Activated CD4-positive, alpha-beta memory T cell treated with anti-CD3 and anti-CD28 coated beads for 36 hours (primary cell): Measurements from ENCODE around the gene USO1. TPM values are rescaled to one million over a fixed set of nuclear protein-coding genes. Genes with fewer than 3 reads are reported as not detected.
"Not testable (repeated sequence)": the region's sequence is repeated elsewhere in the genome, so short reads cannot be mapped to it uniquely, and the experiment has no call there.

ENCODE experiments used
- CTCF ChIA-PET: fragments of 350-600 bp; sonication (Branson Sonifier 250); formaldehyde crosslinking; loops from one replicate; lab custom pipeline; 2021; ENCODE audit warnings: antibody characterized with exemption, inconsistent platforms; lab: Charles Lee
- POLR2A ChIA-PET: fragments of 350-600 bp; sonication (Branson Sonifier 250); formaldehyde crosslinking; loops from one replicate; lab custom pipeline; 2021; ENCODE audit warnings: antibody characterized with exemption; lab: Charles Lee
- DNase-seq: peaks from one replicate; pipeline ENCODE4 v3.0.0-alpha.2; 2020
- H3K27ac Mint-ChIP-seq: one replicate; pipeline ENCODE4 v1.8.0; 2021; ENCODE audit warnings: mixed read lengths
- H3K27me3 Mint-ChIP-seq: one replicate; pipeline ENCODE4 v1.8.0; 2021; ENCODE audit warnings: mixed read lengths
- H3K36me3 Mint-ChIP-seq: one replicate; pipeline ENCODE4 v1.8.0; 2021; ENCODE audit warnings: mixed read lengths
- H3K4me1 Mint-ChIP-seq: one replicate; pipeline ENCODE4 v1.8.0; 2021; ENCODE audit warnings: low read depth, mixed read lengths
- H3K4me3 Mint-ChIP-seq: one replicate; pipeline ENCODE4 v1.8.0; 2021; ENCODE audit warnings: mild to moderate bottlenecking, mixed read lengths
- H3K9me3 Mint-ChIP-seq: one replicate; pipeline ENCODE4 v1.8.0; 2021; ENCODE audit warnings: mixed read lengths
- intact Hi-C: fragments of 100-400 bp; cut with micrococcal nuclease; formaldehyde crosslinking; loops from one replicate; pipeline ENCODE4 v1.15.1; 2023
- total RNA-seq, 2 experiments: library from RNA; stranded (reverse); gene quantifications; one replicate each; pipeline ENCODE4 v1.2.3, GENCODE V29; 2021

The USO1 gene
- total RNA-seq, 2 experiments from 2014 or later, result 57.3 to 59.0 TPM

DNA sequence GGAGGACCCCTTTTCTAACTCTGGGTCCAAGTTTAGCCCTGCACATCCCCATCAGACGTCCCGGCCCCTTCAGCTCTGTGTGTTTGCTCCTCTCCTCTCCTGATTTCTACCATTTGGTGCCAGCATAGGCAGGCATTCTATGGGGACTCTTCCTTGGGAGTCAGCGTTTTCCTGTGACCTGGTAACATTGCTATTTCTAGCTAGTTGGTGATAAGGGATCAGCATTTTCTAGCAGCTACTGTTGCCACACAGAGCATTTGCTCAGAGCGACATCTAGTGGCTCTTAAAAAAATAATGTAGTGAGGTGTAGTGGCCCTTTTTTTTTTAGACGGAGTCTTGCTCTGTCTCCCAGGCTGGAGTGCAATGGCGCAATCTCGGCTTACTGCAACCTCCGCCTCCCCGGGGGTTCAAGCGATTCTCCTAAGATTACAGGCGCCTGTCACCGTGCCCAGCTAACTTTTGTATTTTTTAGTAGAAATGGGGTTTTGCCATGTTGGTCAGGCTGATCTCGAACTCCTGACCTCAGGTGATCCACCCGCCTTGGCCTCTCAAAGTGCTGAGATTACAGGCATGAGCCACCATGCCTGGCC lies 123.9 kb downstream of the USO1 start:
- intact Hi-C loops, result loop anchor here (2.0 to 5.0 kb wide), 4 partner anchors 69 to 211 kb away; partner anchors contain the start of gene G3BP2
- peak; percentile 40 for DNase-seq
- not testable (repeated sequence) for H3K27me3 Mint-ChIP-seq, H3K36me3 Mint-ChIP-seq, H3K27ac Mint-ChIP-seq, H3K9me3 Mint-ChIP-seq, H3K4me3 Mint-ChIP-seq
- CTCF ChIA-PET, result interaction anchor here (0.6 to 1.5 kb wide), 29 partner anchors 10 to 976 kb away, joined by 3 to 13 read pairs (median 3); partner anchors contain the start of gene USO1
- H3K4me1 Mint-ChIP-seq, result peaks cover 14% of the 10 kb centered on the region
- POLR2A ChIA-PET, result interaction anchor here (1.0 kb wide), 2 partner anchors 124 to 125 kb away, joined by 3 to 6 read pairs; partner anchors contain the start of gene USO1

DNA sequence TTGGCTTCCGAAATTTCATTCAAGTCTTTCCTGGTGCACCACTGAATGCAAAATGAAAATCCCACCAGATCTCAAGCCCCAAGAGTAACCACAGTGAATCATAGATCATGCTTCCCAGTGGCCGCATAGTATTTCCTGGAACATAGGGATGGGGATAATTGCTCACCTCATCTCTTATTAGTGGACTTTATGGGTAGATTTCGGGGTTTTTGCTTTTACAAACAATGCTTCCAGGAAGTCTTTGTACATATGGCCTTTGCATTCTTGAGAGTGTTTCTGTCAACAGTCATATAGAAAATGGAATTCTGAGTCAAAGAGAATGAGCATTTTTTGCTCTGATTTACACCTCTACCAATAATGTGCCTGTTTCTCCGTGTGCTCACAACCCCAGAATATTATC lies 124.5 kb downstream of the USO1 start:
- Mint-ChIP-seq H3K4me1 (peaks cover 14% of the 10 kb centered on the region), H3K27me3 (peaks cover 7% of the 10 kb centered on the region), H3K36me3 (no peaks in the 10 kb centered on the region), H3K9me3 (no peaks in the 10 kb centered on the region), H3K4me3 (no peak overlapping the region), H3K27ac (peak overlapping the region; percentile 42)
- DNase-seq, result no peak
- intact Hi-C loops, result loop anchor here (1.0 to 5.0 kb wide), 6 partner anchors 28 to 210 kb away; partner anchors contain the start of genes G3BP2 and USO1
- ChIA-PET CTCF (interaction anchor here (1.0 to 1.4 kb wide), 6 partner anchors 38 to 265 kb away, joined by 3 to 6 read pairs (median 4); no protein-coding TSS in a partner anchor), POLR2A (no interaction called here)

DNA sequence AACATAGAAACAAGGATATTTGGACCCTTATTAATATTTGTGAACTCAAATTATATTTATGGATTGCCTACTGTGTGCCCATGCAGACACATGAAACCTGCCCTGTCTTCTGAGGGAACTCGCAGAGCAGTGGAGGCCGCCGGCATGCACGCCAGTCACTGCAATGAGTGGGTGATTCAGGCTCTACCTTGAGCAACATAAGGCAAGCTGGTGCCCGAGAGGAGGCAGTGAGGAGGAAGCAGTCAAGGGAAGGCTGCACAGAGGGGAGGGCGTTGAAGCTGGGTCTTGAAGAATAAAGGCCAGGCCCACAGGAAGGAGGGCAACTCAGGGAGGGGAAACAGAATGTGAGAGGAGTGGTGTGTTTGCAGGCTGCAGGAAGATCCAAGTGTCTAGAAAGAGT lies 125.1 kb downstream of the USO1 start:
- Mint-ChIP-seq H3K9me3 (no peaks in the 10 kb centered on the region), H3K36me3 (no peaks in the 10 kb centered on the region), H3K4me1 (peaks cover 14% of the 10 kb centered on the region), H3K27ac (no peak overlapping the region), H3K27me3 (peaks cover 7% of the 10 kb centered on the region), H3K4me3 (no peak overlapping the region)
- ChIA-PET CTCF (interaction anchor here (1.1 kb wide), 1 partner anchor 272 kb away, joined by 3 read pairs; no protein-coding TSS in a partner anchor), POLR2A (interaction anchor here (0.5 kb wide), 1 partner anchor 983 kb away, joined by 3 read pairs; no protein-coding TSS in a partner anchor)
- DNase-seq, result peak; percentile 12
- intact Hi-C loops, result loop anchor here (1.0 to 5.0 kb wide), 6 partner anchors 28 to 209 kb away; partner anchors contain the start of genes G3BP2 and USO1

DNA sequence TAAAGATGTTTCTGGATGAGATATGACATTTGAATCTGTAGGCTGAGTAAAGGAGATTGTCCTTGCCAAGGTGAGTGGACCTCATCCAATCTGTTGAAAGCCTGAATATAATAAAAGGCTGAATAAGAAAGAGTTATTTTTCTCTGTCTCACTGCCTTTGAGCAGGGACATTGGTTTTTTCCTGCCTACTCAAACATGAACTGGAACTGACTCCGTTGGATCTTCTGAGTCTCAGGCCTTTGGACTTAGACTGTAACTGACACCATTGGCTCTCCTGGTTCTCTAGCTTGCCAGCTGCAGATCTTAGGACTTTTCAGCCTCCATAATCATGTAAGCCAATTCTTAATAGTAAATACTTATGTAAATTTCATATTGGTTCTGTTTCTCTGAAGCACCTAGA lies 134.3 kb downstream of the USO1 start:
- no peak for DNase-seq
- POLR2A ChIA-PET, result no interaction called here
- no peak overlapping the region for H3K4me3 Mint-ChIP-seq
- no peak overlapping the region for H3K27ac Mint-ChIP-seq
- H3K9me3 Mint-ChIP-seq, result peaks cover 2% of the 10 kb centered on the region
- H3K27me3 Mint-ChIP-seq, result no peaks in the 10 kb centered on the region
- intact Hi-C loops, result no loop called here
- no peaks in the 10 kb centered on the region for H3K4me1 Mint-ChIP-seq
- CTCF ChIA-PET, result interaction anchor here (1.4 kb wide), 1 partner anchor 11 kb away, joined by 4 read pairs; no protein-coding TSS in a partner anchor
- no peaks in the 10 kb centered on the region for H3K36me3 Mint-ChIP-seq

DNA sequence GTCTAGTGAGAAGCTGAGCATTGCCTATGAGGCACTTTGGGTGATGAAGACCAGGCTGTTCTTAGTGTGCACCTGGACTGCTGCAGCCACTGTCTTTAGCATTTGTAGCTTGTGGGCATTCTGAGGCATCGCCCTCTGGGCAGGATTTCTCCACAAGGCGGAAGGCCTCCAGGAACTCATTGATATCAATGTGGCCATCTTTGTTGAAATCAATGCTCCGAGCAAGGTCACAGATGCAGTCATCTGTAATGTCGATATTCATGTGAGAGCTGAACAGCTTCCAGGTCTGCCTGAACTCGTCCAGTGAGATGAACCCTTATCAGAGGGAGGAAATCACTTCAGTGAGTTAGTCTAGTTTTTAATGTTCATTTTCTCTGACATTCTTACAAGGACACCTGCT lies 136.2 kb downstream of the USO1 start:
- Mint-ChIP-seq H3K9me3 (peaks cover 2% of the 10 kb centered on the region), H3K27ac (no peak overlapping the region), H3K4me3 (no peak overlapping the region), H3K36me3 (no peaks in the 10 kb centered on the region), H3K4me1 (no peaks in the 10 kb centered on the region), H3K27me3 (no peaks in the 10 kb centered on the region)
- ChIA-PET CTCF (interaction anchor here (1.4 kb wide), 1 partner anchor 35 kb away, joined by 7 read pairs; no protein-coding TSS in a partner anchor), POLR2A (no interaction called here)
- no peak for DNase-seq
- intact Hi-C loops, result no loop called here

Other genes starting within 250 kb of the USO1 start
- gene RCHY1, start 210.2 kb upstream of the USO1 start, total RNA-seq, result 10 to 100 TPM; 30.0 to 32.4 TPM
- gene THAP6, start 210.1 kb upstream of the USO1 start, total RNA-seq, result 10 to 100 TPM; 19.4 to 20.7 TPM
- gene ODAPH, start 168.5 kb upstream of the USO1 start, total RNA-seq, result under 1 TPM in 1 of 2 experiments, not detected in 1; 0.27 TPM
- 1 to 10 TPM in 1 of 2 experiments, under 1 TPM in 1; 0.97 to 1.1 TPM for gene CDKL2, start 94.0 kb upstream of the USO1 start, total RNA-seq
- gene G3BP2, start 51.2 kb upstream of the USO1 start, total RNA-seq, result 100 to 1,000 TPM; 137 to 144 TPM
- under 1 TPM in 1 of 2 experiments, not detected in 1; 0.40 TPM for gene PPEF2, start 177.9 kb downstream of the USO1 start, total RNA-seq
- 10 to 100 TPM; 31.7 to 32.2 TPM for gene NAAA, start 216.4 kb downstream of the USO1 start, total RNA-seq